Stimulated activated naive CD4-positive, alpha-beta T cell treated with Interleukin-2 at 50 U/mL for 16 hours (primary cell): ENCODE measurements around the gene JADE3.

ENCODE experiments used
- DNase-seq: peaks from one replicate; lab custom pipeline; 2025; lab: John Stamatoyannopoulos, UW

JADE3 gene

DNA sequence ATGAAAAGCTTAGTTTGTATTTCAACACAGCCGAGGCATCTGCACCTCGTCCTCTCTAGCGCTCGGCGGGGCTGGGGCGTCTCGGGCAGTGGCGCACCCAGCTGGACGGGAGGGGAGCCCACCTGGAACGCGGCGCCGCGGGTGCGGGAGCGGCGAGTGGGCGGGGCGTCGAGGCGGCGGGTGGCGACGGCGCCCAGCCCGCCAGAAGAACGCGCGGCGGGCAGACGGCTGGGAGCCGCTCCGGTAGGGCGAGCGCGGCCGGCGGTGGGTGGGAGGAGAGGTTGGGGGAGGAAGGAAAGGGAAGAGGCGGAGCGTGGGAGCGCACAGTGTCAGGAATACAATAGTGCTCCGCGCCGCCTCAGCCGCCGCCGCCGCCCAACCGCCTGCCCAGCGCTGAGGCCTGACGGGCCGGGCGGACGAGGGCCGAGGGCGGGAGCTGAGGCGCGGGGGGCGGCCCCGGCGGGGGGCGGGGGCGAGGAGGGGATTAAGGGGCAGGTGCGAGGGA lies at the start of gene JADE3:
JADE3 (plus strand) TSS at position 324 of the 505 bp plus-strand sequence. CDS start 72,474 bp downstream, outside the sequence.
- DNase-seq, result no peak

DNA sequence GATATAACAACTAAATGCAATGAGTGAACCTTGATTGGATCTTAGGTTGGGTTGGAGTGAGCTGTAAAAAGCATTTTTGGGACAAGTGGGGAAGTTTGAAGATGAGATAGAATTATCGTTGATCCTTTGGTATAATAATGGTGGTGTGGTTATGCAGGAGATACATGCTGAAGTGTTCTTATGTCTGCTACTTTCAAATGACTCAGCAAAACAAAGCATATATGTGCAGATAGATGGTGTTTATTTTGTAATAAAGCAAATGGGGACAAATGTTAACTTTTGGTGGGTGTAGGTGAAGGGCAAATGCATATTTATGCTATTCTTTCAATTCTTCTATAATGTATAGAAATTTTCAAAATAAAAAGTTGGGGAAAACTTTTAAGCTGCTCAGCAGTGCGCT lies 49.1 kb upstream of the JADE3 start:
- DNase-seq, result no peak

DNA sequence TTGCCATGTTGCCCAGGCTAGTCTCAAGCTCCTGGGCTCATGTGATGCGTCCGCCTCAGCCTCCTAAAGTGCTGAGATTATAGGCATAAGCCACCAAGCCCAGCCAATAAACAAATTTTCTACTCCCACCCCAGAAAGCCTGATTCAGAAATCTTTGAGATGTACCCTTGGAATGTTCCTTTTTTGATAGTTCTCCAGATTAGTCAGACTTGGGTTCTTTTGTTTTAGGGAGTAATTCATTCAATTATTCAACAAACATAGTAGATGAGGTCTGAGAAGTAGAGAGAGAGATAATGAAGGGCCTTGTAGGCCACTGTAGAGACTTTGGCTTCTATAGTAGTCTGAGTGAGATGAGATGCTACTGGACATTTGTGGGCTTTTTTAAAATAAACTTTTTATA lies 47.6 kb upstream of the JADE3 start:
- no peak for DNase-seq

DNA sequence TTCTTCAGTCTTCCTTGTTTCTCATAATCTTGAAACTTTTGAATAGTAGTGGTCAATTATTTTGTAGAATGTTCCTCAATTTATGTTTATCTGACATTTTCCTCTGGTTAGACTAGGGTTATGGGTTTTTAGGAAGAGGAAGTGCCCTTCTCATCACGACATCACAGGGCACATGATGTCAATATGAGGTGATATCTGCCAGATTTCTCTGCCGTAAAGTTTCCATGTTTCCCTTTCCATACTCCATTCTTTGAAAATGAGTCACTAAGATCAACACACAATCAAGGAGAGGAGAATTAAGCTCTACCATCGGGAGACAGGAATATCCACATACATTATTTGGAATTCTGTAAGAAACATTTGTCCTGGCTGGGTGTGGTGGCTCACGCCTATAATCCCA lies 46.9 kb upstream of the JADE3 start:
- DNase-seq, result no peak

DNA sequence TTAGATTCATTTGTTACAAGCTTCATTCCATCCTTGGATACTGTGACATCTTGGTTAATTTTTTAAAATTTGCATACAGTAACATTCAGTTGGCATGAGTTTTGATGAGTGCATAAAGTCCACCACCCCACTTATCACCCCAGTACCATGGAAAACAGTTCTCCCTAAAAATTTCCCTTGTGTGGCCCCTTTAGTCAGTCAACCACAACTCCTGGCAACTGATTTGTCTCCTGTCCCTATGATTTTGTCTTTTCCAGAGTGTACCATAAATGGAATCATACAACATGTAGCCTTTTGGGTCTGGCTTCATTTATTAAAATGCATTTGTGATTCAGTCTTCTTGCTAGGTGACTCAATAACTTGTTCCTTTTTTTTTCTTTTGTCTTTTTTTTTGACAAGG lies 45.5 kb upstream of the JADE3 start:
- no peak for DNase-seq

DNA sequence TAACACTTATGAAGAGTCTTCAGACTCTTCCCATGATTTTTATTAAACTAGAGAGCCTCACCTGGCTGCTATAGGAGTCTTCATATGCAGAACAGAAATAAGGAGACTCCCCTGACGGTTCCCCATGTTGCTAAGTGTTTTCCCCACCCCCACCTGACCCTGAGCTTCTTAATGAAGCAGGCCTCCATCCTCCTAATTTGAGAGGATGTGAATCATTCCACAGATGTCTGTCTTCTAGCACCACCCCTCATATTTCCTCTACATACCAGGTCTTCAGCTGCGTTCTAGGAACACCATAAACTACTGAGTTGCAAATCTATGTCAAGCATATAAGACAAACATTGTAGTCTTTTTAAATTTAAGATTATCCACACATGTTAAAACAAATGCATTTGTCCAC lies 38.5 kb upstream of the JADE3 start:
- no peak for DNase-seq

DNA sequence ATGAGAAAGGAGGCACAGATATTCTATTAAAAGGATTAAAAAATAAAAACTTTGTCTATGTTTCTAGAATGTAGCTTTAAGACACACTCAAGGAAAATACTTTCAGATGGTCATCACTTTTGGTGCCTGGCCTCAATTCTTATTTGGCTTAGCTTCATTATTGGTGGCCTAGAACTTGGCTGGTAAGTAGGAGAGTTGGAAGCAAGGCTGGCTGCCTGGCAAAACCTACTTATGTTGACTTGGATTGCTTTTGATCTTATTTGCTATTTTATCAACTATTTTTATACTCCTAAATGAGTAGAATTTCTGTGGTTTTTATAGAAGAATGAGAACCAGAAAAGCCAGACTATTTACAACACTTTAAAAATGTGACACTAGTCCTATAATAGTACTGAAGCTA lies 35.3 kb upstream of the JADE3 start:
- DNase-seq, result no peak

DNA sequence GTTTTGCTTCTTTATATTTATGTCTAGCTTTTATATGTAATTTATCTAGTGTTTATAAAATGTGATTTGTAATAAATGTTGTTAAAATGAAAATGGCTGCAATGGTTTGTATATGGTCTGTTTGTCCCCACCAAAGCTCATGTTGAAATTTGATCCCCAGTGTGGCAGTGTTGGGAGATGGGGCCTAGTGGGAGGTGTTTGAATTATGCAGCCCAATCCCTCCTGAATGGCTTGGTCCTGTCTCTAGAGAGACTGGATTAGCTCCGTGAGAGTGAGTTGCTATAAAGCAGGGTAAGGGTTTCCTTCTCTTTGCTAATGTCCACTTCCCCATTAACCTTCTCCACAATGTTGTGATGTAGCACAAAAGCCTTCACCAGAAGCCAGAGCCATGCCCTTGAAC lies 30.0 kb upstream of the JADE3 start:
- no peak for DNase-seq

DNA sequence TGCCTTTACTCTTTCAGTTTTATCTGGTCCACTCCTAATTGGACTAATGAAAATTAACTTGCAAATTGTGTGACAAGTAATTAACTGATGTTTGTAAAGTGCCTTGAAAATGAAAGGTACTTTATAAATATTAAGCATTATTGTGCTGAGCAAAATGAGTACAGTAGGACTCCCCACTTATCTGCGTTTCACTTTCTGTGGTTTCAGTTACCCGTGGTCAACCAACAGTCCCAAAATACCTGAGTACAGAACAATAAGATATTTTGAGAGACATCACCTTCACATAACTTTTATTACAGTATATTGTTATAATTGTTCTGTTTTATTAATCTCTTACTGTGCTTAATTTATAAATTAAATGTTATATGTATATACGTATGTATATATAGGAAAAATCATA lies 27.4 kb upstream of the JADE3 start:
- DNase-seq, result no peak

DNA sequence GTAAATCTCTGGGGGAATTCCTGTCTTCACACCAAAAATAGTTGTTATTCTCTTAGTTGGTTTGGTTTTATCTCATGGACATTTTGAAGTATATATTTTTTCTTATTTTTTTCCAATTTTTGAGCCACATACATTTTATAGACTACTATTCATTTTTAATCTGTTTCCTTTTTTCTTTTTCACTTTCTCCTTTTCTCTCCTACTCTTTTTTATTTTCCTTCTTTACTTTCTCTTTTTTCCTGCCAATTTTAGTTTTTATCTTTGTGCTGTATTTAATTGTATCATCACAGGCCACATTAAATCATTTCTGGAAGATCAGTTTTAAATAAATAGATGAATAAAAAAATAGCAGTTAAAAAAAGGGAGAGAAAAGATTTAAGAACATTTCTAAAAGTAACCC lies 14.0 kb upstream of the JADE3 start:
- no peak for DNase-seq

DNA sequence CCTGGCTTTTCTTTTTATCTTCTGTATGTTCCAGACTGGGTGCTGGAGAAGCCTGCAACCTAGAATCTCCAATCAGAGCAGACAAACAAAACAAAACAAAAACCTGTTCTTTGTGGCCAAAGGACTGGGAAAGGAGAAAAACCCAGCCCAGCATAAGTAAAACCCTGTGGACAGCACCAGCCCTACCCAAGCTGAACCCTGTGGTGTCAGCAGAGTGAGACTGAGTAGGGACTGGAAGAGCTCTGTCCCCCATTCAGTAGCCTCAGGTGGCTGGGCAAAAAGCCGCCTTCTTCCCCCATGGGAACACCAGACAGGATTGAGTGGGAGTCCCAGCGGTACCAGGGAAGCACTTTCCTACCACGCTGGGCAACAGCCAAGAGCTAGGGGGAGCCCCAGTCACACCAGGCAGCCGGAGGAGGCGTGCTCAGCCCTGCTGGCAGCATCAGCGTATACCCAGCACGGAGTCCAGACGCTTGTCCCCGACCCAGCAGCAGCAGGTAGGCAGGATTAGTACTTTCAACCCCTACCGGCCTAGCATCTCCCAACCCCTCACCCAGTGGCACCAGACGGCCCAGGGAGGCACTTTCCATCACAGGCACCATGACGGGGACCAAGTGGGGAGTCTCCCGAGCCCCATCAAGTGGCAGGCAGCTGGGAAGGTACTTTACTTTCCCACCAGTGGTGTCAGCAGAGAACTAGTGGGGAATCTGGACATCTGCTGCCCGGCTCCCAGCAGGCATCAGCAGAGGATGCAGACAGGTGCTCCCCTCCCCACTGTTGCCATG lies 8.6 kb upstream of the JADE3 start:
- peak; percentile 42 for DNase-seq

DNA sequence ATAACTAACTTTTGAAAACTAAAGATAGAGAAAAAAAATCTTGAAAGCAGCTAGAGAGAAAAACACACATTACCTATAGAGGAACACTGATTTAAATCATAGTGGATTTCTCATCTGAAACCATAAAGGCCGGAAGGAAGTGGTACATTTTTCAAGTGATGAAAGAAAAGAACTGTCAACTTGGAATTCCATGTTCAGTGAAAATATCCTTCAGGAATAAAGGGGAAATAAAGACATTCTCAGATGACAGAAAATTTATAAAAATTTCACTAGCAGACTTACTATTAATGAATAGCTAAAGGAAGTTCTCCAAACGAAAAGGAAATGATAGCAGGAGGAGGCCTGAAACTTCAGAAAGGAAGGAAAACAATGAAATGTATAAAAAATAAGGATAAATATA lies 7.6 kb upstream of the JADE3 start:
- DNase-seq, result no peak

DNA sequence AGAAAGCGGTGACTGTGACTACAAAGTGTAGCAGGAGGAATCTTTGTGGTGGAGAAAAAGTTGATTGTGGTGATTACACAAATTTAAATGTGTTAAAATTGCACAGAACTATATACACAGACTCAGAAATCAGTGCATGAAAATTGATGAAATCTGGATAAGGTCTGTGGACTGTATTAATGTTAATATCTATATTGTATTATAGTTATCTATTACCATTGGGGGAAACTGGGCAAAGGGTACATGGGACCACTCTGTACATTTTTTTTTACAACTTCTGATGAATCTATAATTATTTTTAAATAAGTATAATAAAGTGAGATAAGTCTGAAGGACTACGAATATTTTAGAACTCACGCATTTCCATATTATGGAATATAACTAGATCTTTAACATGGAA lies 1.8 kb upstream of the JADE3 start:
- no peak for DNase-seq

DNA sequence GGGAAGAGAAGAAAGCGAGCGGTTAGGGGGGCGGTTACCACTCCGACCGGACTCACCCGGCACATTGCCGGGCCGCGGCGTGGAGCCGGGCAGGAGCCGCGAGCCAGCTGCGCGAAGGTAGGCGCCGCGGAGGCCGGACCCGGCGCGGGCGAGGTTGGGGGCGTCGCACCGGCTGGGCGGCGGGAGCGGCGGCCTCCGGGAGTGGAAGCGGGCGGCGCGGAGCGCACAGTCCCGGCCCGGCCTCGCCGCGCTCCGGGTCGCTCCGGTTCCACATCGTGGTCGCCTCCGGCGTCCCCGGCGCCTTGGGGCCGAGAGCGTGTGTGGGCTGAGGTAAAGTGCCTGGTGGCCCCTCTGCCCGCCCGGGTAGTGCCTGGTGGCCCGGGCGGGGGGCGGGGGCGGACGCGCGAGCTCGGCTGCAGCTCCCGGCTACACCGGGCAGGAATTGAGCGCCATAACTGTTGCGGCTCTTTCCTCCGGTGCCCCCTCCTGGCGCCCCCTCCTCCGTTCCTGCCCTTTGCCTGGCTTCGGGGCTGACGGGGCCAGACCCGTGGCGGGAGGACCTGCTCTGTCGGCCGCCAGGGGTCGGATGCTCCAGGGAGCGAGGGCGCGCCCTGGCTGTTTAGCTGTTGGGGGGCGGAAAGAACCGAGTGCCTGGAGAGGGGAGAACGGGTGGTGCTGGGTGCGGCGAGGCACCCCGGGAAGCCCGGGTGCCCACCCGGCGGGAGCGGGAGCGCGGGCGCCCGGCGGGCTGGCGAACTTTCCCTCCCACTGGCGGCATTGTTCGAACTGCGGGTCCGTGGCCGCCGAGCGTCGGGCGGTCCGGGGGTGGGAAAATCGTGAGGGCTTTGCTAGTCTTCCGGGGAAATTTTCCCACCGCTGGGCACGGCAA lies 626 bp downstream of the JADE3 start:
- DNase-seq, result no peak

DNA sequence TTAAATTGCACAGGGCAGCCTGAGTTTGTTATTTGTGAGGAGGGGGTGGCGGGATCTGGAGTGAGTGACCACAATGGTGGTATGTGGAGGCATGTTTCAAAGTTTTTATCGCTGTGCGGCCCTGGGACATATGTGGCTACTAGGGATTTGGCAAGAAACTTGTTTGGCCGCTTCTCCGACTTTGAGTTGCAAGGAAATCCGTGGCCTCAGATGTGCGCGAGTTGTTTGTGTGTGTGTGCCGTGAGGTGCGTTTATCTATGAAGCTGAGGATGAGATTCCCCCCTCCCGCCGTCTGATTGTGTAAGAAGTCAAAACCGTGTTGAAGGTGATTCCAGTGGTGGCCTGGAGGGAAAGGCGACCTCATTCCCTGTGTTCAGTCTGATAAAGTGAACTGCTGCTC lies 1.4 kb downstream of the JADE3 start:
- DNase-seq, result no peak

DNA sequence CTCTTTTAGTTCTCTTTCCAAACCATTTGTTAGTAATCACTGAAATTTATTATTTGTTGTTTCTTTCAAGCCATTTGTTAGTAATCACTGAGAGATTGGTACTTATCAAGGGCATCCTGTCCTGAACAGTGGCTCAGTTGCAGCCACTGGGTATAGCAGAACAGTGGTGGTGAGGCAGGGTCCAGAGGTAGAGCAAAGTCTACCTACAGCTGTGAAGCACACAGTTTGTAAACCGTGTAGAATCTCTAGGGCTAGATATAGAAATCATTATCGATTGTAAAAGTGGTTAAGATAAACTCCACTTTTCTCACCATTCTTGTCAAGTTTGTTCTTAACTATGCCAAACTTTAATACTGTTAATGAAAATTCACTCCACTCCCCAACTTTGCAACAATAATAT lies 4.1 kb downstream of the JADE3 start:
- DNase-seq, result no peak

DNA sequence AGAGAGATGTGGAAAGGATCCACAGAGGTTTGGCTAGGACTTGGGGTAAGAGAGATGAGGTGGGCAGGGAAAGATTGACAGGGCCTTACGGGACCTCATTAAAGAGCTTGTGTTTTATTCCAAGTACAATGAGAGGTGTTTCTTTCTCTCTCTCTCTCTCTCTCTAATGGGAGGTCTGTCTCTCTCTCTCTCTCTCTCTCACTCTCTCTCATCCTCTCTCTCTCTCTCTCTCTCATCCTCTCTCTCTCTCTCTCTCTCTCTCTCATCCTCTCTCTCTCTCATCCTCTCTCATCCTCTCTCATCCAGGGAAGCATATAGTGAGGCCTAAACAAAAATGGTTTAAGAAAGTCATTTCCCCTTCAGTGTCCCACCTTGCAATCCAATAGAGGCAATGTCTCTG lies 5.4 kb downstream of the JADE3 start:
- no peak for DNase-seq

DNA sequence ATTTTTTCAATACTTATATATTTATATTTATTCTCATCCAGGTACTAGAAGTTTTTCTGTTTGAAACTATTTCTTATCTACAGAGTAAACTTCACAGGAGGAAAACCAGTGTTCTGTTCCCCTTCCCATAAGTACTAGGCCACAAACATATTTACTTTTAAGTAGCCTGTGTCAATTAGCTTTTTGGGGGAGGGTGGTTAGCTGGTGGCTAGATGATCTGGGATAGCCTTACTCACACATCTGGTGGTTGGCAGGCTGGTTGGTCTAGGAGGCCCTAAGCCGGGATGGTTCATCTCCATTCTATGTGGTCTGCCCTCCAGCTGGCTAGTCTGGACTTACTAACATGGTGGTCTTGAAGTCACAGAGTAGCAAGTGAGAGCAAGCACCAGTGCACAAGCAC lies 6.2 kb downstream of the JADE3 start:
- no peak for DNase-seq

DNA sequence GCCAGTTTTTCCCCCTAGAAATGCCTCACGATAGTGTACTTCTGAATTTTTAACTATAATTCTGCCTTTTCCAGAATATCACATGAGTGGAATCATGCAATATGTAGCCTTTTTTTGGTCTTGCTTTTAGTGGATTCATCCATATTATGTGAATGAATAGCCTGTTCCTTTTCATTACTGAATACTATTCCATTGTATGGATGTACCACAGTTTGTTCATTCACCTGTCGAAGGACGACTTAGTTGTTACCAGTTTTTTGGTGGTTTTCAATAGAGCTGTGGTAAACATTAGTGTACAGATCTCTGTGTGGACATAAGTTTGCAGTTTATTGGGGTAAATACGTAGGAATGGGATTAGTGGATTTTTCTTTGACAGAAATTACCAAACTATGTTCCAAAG lies 8.0 kb downstream of the JADE3 start:
- DNase-seq, result no peak

DNA sequence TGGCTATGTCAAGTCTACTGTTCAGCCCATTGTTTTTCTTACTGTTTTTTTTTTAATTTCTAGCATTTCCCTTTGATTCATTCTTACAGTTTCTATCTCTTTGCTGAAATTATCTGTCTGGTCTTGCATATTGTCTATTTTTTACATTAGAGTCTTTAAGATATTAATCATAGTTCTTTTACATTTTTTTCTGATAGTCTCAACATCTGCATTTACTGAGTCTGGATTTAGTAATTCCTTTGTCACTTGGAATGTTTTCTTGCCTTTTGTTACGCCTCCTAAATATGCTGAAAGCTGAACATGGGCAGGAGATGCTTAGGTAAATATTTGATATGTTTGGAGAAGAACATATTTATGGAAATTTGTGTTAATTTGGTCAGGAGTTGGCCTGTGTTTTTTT lies 10.4 kb downstream of the JADE3 start:
- no peak for DNase-seq

DNA sequence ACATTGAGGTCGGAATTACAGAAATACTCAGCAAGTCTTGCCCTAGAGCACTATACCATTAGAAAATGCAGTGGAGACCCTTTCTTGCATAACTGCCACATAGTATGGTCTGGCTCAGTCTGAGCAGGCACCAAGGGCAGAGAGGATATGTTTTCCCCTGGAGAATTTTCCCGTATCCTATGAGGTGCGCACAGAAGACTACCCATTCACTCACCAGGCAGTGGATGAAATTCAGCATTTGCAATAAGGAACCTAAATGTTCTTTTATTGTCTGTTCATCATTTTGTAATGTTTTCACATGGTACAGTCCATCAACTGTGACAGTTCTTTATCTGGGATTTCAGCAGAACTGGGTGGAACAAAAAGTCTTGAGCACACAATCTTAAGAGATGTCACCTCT lies 15.5 kb downstream of the JADE3 start:
- no peak for DNase-seq

DNA sequence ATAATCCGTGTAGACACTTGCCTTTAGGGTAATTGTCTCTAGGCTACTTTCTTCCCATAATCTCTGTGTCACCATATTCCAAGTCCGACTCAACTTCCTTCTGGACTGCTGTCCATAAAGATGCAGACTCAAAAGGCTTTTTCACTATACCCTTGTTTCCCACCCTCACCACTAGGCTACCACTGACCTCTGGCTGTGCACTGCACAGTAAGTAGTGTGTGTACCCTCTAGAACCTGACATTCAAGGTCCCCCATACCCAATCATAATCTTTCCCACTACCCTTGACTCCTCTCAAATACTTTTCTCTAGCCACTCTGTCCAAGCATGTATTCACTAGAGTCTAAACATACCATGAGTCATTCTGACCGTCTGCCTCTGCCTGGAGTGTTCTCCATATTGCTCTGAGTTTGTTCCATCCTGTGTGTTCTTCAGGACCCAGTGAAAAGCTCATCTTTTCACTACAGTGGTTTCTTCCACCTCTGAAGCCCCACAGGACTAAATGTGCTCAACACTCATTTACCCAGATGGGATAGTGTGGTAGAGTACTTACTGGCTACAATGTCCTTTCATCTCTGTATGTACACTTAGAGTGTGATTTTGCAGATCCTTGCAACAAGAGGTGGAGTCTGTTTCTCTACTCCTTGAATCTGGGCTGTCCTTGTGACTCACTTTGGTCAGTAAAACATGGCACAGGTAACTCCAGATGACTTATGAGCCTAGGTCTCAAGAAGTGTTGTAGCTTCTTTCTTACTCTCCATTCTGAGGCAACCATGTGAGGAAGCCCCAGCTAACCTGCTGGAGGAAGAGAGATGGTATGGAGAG lies 17.4 kb downstream of the JADE3 start:
- DNase-seq, result no peak
